HepG2 (cell line): ENCODE results near the gene FAT1. TPM values are rescaled to one million over a fixed set of nuclear protein-coding genes. Genes with fewer than 3 reads are reported as not detected.

Experiments
- ATAC-seq: fragments of 200-7000 bp; cut with Tn5 transposase; 3 replicates; pipeline ENCODE4 v1.9.1; 2020; ENCODE audit warnings: mild to moderate bottlenecking, moderate library complexity
- BruUV-seq: library from RNA; stranded (reverse); fragments of 400-500 nt; replicated peaks from 2 replicates; lab custom pipeline; 2021; lab: Mats Ljungman, UMichigan
- CTCF ChIA-PET: fragments of 300-600 bp; formaldehyde crosslinking; extraction: SDS; loops from one replicate; lab custom pipeline; 2021; ENCODE audit warnings: low total read pairs, inconsistent platforms, low intra/inter-chr PET ratio; lab: Yijun Ruan, JAX
- POLR2A ChIA-PET: fragments of 350-600 bp; sonication (Branson Sonifier 250); formaldehyde crosslinking; loops from one replicate; lab custom pipeline; 2020; ENCODE audit warnings: antibody characterized with exemption, inconsistent platforms; lab: Yijun Ruan, JAX
- DNase-seq: peaks from one replicate; pipeline ENCODE4 v3.0.0-alpha.2; 2015; ENCODE audit warnings: low spot score
- FAIRE-seq: peaks from 3 replicates; lab custom pipeline; 2011; peaks lifted over from hg19 to GRCh38; lab: Jason Lieb, UNC
- H2AFZ ChIP-seq: one replicate; pipeline ENCODE4 v1.6.1; 2011; ENCODE audit warnings: low read length, inconsistent platforms
- H3K27ac ChIP-seq: fragments of 300-600 bp; 3 replicates; pipeline ENCODE4 v1.8.0; 2011; ENCODE audit warnings: mixed run types, mild to moderate bottlenecking, mixed read lengths, low read length, inconsistent platforms; ENCODE audit not compliant: insufficient read depth; ENCODE audit errors: extremely low read length
- H3K27me3 ChIP-seq, 2 experiments: fragments of 200-600 bp in 1 of 2; 2 replicates in 1 of 2; 3 replicates in 1 of 2; pipeline versions ENCODE4 v1.6.0 to v1.8.0; 2011; ENCODE audit warnings: low read length in 2 of 2, mild to moderate bottlenecking in 2 of 2, moderate library complexity in 2 of 2, inconsistent platforms in 1 of 2; ENCODE audit not compliant: insufficient read depth in 2 of 2, control insufficient read depth in 1 of 2
- H3K36me3 ChIP-seq, 2 experiments: fragments of 200-600 bp in 1 of 2; replicated peaks in 1 of 2; 2 replicates in 1 of 2; 3 replicates in 1 of 2; pipeline versions ENCODE4 v1.5.1 to v1.8.0; 2011; ENCODE audit warnings: low read length in 2 of 2, inconsistent platforms in 1 of 2; ENCODE audit not compliant: insufficient read depth in 2 of 2, control insufficient read depth in 1 of 2
- H3K4me1 ChIP-seq: 2 replicates; pipeline ENCODE4 v1.5.1; 2012; ENCODE audit warnings: low read length, inconsistent platforms; ENCODE audit not compliant: insufficient read depth
- H3K4me2 ChIP-seq: 2 replicates; pipeline ENCODE4 v1.6.0; 2011; ENCODE audit warnings: low read depth, low read length, inconsistent platforms
- H3K4me3 ChIP-seq, 3 experiments: fragments of 200-600 bp in 1 of 3; sonication (generic), shearing (Covaris generic) in 1 of 3; replicated peaks in 1 of 3; 2 replicates each; pipeline ENCODE4 v1.5.1; 2011 to 2016; ENCODE audit warnings: low read length in 3 of 3, inconsistent platforms in 2 of 3, low read depth in 2 of 3, mild to moderate bottlenecking in 2 of 3, control low read depth in 1 of 3, mixed read lengths in 1 of 3; ENCODE audit not compliant: insufficient read depth in 1 of 3
- H3K79me2 ChIP-seq: one replicate; pipeline ENCODE4 v1.6.1; 2011; ENCODE audit warnings: low read length, inconsistent platforms; ENCODE audit not compliant: insufficient read depth
- H3K9ac ChIP-seq: 2 replicates; pipeline ENCODE4 v1.6.0; 2011; ENCODE audit warnings: mild to moderate bottlenecking, low read depth, low read length, inconsistent platforms; ENCODE audit not compliant: insufficient read depth
- H3K9me3 ChIP-seq: 2 replicates; pipeline ENCODE4 v1.5.1; 2012; ENCODE audit warnings: mild to moderate bottlenecking, low read length
- H4K20me1 ChIP-seq: 2 replicates; pipeline ENCODE4 v1.6.0; 2011; ENCODE audit warnings: inconsistent platforms, mild to moderate bottlenecking, low read length, moderate library complexity; ENCODE audit not compliant: insufficient read depth
- CEBPG ChIP-seq: IDR thresholded peaks from 2 replicates; pipeline ENCODE4 v1.6.1; 2016
- EHMT2 ChIP-seq: fragments of 200-600 bp; sonication (generic); IDR thresholded peaks from 2 replicates; pipeline ENCODE4 v1.7.0; 2017; ENCODE audit warnings: antibody characterized with exemption, low read depth, low read length, borderline replicate concordance
- RFXANK ChIP-seq: IDR thresholded peaks from 2 replicates; pipeline ENCODE4 v1.6.1; 2016
- TFAP4 ChIP-seq: sonication (generic); IDR thresholded peaks from 2 replicates; pipeline ENCODE4 v1.6.1; 2016; ENCODE audit warnings: low read depth, borderline replicate concordance
- ZNF142 ChIP-seq: sonication (generic); formaldehyde crosslinking; IDR thresholded peaks from 2 replicates; pipeline ENCODE4 v1.4.0; 2020; ENCODE audit warnings: missing genetic modification reagents
- ZNF205 ChIP-seq: IDR thresholded peaks from 2 replicates; pipeline ENCODE4 v1.6.1; 2018; ENCODE audit warnings: missing biosample characterization, missing genetic modification reagents
- ZNF431 ChIP-seq: sonication (generic); formaldehyde crosslinking; IDR thresholded peaks from 2 replicates; pipeline ENCODE4 v1.9.0; 2022; ENCODE audit warnings: missing genetic modification reagents, low read depth, mild to moderate bottlenecking, borderline replicate concordance
- ZNF616 ChIP-seq: sonication (generic); formaldehyde crosslinking; IDR thresholded peaks from 2 replicates; pipeline ENCODE4 v1.5.0; 2020; ENCODE audit warnings: low read depth, mild to moderate bottlenecking, missing genetic modification reagents
- WGBS: methylation state at CpG from one replicate; pipeline ENCODE4 v1.1.6; 2017; ENCODE audit warnings: low lambda C conversion rate; 5-methylcytosine and 5-hydroxymethylcytosine counted together
- in situ Hi-C: cut with HindIII; loops from 2 replicates; pipeline ENCODE4 v1.10.0; 2017; ENCODE audit warnings: low pct_unique_long_range_greater_than_20kb; ENCODE audit not compliant: extremely low pct_ligation_motif_present
- intact Hi-C: fragments of 100-400 bp; cut with micrococcal nuclease; formaldehyde crosslinking; loops from one replicate; pipeline ENCODE4 v1.10.0; 2022; ENCODE audit not compliant: unreplicated experiment
- polyA plus RNA-seq, 8 experiments: library from polyadenylated mRNA; depleted of rRNA in 3 of 8; stranded (reverse) in 7 of 8; unstranded in 1 of 8; fragments of >200 nt; fragmentation: Illumina TruSeq in 4 of 8; extraction: Trizol in 4 of 8; gene quantifications; 2 replicates each; pipeline versions ENCODE4 v1.2.1 to v1.2.3, GENCODE V29; 2011 to 2016; ENCODE audit warnings: low read depth in 4 of 8, missing spikeins in 1 of 8, mixed read lengths in 1 of 8; ENCODE audit not compliant: insufficient read depth in 1 of 8
- total RNA-seq, 5 experiments: library from RNA; depleted of rRNA; stranded (reverse); fragments of >200 nt; fragmentation: Illumina TruSeq; extraction: Trizol; gene quantifications; 2 replicates each; pipeline ENCODE4 v1.2.3, GENCODE V29; 2016; ENCODE audit warnings: low read depth in 1 of 5

The FAT1 gene
- total and polyA plus RNA-seq, 2 of the 13 experiments (the other 11 are each of a cell fraction or from before 2014, with no cell fraction given) = 185 to 216 TPM

- TF ChIP-seq CEBPG (CRISPR knock-in tag) (no peak), ZNF205 (CRISPR knock-in tag) (no peak), ZNF431 (CRISPR knock-in tag) (no peak), ZNF142 (CRISPR knock-in tag) (no peak), TFAP4 (no peak)
These were observed 15.7 kb upstream of the FAT1 start (continued) for GRCh38 chr4:186739317-186739716.

GRCh38 chr4:186738421-186738820, 14.8 kb upstream of the FAT1 start:
- no peak for TF ChIP-seq EHMT2
- TF ChIP-seq RFXANK (CRISPR knock-in tag) = no peak
- TF ChIP-seq ZNF616 = no peak
- TF ChIP-seq, all 625 proteins: peak for 0
- no TSS peak for BruUV-seq
- DNase-seq = no peak
- intact Hi-C loops = no loop called here
- Histone ChIP-seq H3K27ac (no peak overlapping the region), H4K20me1 (no peaks in the 10 kb centered on the region), H3K4me2 (no peak overlapping the region), H3K4me1 (peaks cover 61% of the 10 kb centered on the region), H3K27me3 (no peaks in the 10 kb centered on the region), H2AFZ (no peak overlapping the region), H3K9ac (no peak overlapping the region), H3K79me2 (no peaks in the 10 kb centered on the region), H3K36me3 (no peaks in the 10 kb centered on the region), H3K4me3 (no peak overlapping the region), H3K9me3 (no peaks in the 10 kb centered on the region)
- 84% methylated on average over 4 of the region's 4 CpGs for WGBS
- no peak for FAIRE-seq
- ChIA-PET POLR2A (no interaction called here), CTCF (no interaction called here)
- in situ Hi-C loops = loop anchor here (25.0 kb wide), 1 partner anchor 199 kb away; no protein-coding TSS in a partner anchor
- no peak for ATAC-seq
